DLD1 (cell line): Measurements from ENCODE around the gene LRRC19.

Experiments used
- in situ Hi-C: cut with HindIII; loops from 2 replicates; pipeline ENCODE4 v1.10.0; 2017; ENCODE audit warnings: low sequenced_read_pairs

Gene LRRC19

GRCh38 chr9:27005491-27005890 is at the start of gene LRRC19:
LRRC19 (minus strand) TSS chr9:27005672; CDS start chr9:26999694, 5,978 bp downstream.
- in situ Hi-C loops = no loop called here

- in situ Hi-C loops = no loop called here
Measured at GRCh38 chr9:27054841-27055240, 49.4 kb upstream of the LRRC19 start.

- in situ Hi-C loops = no loop called here
Measured at GRCh38 chr9:27054125-27054524, 48.7 kb upstream of the LRRC19 start.

GRCh38 chr9:27053369-27054022 is 48.0 kb upstream of the LRRC19 start:
- in situ Hi-C loops = no loop called here

- in situ Hi-C loops = loop anchor here (25.0 kb wide), 1 partner anchor 240 kb away; the partner anchor contains the start of gene EQTN
Measured at GRCh38 chr9:27047136-27047535, 41.7 kb upstream of the LRRC19 start.

- in situ Hi-C loops = loop anchor here (25.0 kb wide), 1 partner anchor 244 kb away; the partner anchor contains the start of gene EQTN
Measured at GRCh38 chr9:27043176-27043575, 37.7 kb upstream of the LRRC19 start.

GRCh38 chr9:27042476-27042875 is 37.0 kb upstream of the LRRC19 start:
- in situ Hi-C loops = loop anchor here (25.0 kb wide), 1 partner anchor 245 kb away; the partner anchor contains the start of gene EQTN

- in situ Hi-C loops = loop anchor here (25.0 kb wide), 1 partner anchor 246 kb away; the partner anchor contains the start of gene EQTN
Measured at GRCh38 chr9:27041746-27042145, 36.3 kb upstream of the LRRC19 start.

- in situ Hi-C loops = loop anchor here (25.0 kb wide), 1 partner anchor 250 kb away; the partner anchor contains the start of gene EQTN
Measured at GRCh38 chr9:27037499-27037898, 32.0 kb upstream of the LRRC19 start.

- in situ Hi-C loops = loop anchor here (25.0 kb wide), 1 partner anchor 253 kb away; the partner anchor contains the start of gene EQTN
Measured at GRCh38 chr9:27033815-27034403, 28.4 kb upstream of the LRRC19 start.

- in situ Hi-C loops = loop anchor here (25.0 kb wide), 1 partner anchor 258 kb away; the partner anchor contains the start of gene EQTN
Measured at GRCh38 chr9:27029186-27029585, 23.7 kb upstream of the LRRC19 start.

GRCh38 chr9:27022920-27023319 is 17.4 kb upstream of the LRRC19 start:
- in situ Hi-C loops = no loop called here

GRCh38 chr9:27019589-27019988 is 14.1 kb upstream of the LRRC19 start:
- in situ Hi-C loops = no loop called here

GRCh38 chr9:27003426-27004077 is 1.9 kb downstream of the LRRC19 start:
- in situ Hi-C loops = no loop called here

- in situ Hi-C loops = no loop called here
Measured at GRCh38 chr9:26995810-26996209, 9.7 kb downstream of the LRRC19 start.

- in situ Hi-C loops = no loop called here
Measured at GRCh38 chr9:26983340-26983739, 22.1 kb downstream of the LRRC19 start.

- in situ Hi-C loops = no loop called here
Measured at GRCh38 chr9:26975728-26976707, 29.5 kb downstream of the LRRC19 start.

GRCh38 chr9:26974927-26975326 is 30.5 kb downstream of the LRRC19 start:
- in situ Hi-C loops = no loop called here

GRCh38 chr9:26973989-26974388 is 31.5 kb downstream of the LRRC19 start:
- in situ Hi-C loops = no loop called here

GRCh38 chr9:26971721-26972120 is 33.8 kb downstream of the LRRC19 start:
- in situ Hi-C loops = no loop called here
